DND-41 (cell line): Measurements from ENCODE around the gene CBX4.

Source experiments
- ATAC-seq: fragments of 200-7000 bp; cut with Tn5 transposase; 3 replicates; pipeline ENCODE4 v1.9.1; 2021; ENCODE audit warnings: low read depth; ENCODE audit not compliant: insufficient read depth
- DNase-seq: peaks from one replicate; pipeline ENCODE4 v3.0.0-alpha.2; 2020
- H2AFZ ChIP-seq: 2 replicates; pipeline ENCODE4 v1.6.0; 2012; ENCODE audit warnings: low read depth, low read length
- H3K27ac ChIP-seq: 2 replicates; pipeline ENCODE4 v1.5.1; 2012; ENCODE audit warnings: low read length, inconsistent platforms
- H3K27me3 ChIP-seq: fragments of 200-600 bp; sonication (generic); 2 replicates; pipeline ENCODE4 v1.6.0; 2012; ENCODE audit warnings: low read length, mild to moderate bottlenecking, inconsistent platforms; ENCODE audit not compliant: insufficient read depth, poor library complexity
- H3K36me3 ChIP-seq: 2 replicates; pipeline ENCODE4 v1.5.1; 2012; ENCODE audit warnings: low read length, inconsistent platforms; ENCODE audit not compliant: insufficient read depth
- H3K4me1 ChIP-seq: 2 replicates; pipeline ENCODE4 v1.5.1; 2012; ENCODE audit warnings: mild to moderate bottlenecking, low read length; ENCODE audit not compliant: insufficient read depth
- H3K4me2 ChIP-seq: 2 replicates; pipeline ENCODE4 v1.6.0; 2012; ENCODE audit warnings: mild to moderate bottlenecking, moderate library complexity, low read length, inconsistent platforms; ENCODE audit not compliant: insufficient read depth
- H3K4me3 ChIP-seq, 2 experiments: fragments of 200-600 bp in 1 of 2; shearing (Covaris generic) in 1 of 2; 2 replicates each; pipeline ENCODE4 v1.5.1; 2012 to 2016; ENCODE audit warnings: inconsistent platforms in 2 of 2, low read length in 2 of 2, mild to moderate bottlenecking in 2 of 2, low read depth in 1 of 2, moderate library complexity in 1 of 2
- H3K79me2 ChIP-seq: 2 replicates; pipeline ENCODE4 v1.6.0; 2012; ENCODE audit warnings: low read length, inconsistent platforms; ENCODE audit not compliant: insufficient read depth
- H3K9ac ChIP-seq: 2 replicates; pipeline ENCODE4 v1.6.0; 2012; ENCODE audit warnings: low read depth, mild to moderate bottlenecking, inconsistent platforms, low read length, moderate library complexity
- H3K9me3 ChIP-seq: 2 replicates; pipeline ENCODE4 v1.5.1; 2012; ENCODE audit warnings: low read length, moderate library complexity, mild to moderate bottlenecking, inconsistent platforms; ENCODE audit not compliant: insufficient read depth, severe bottlenecking
- H4K20me1 ChIP-seq: 2 replicates; pipeline ENCODE4 v1.6.0; 2012; ENCODE audit warnings: low read length; ENCODE audit not compliant: insufficient read depth
- CTCF ChIP-seq: IDR thresholded peaks from 2 replicates; pipeline ENCODE4 v1.5.1; 2012; ENCODE audit warnings: borderline replicate concordance, low read length, moderate library complexity, mild to moderate bottlenecking; ENCODE audit not compliant: poor library complexity, severe bottlenecking; ENCODE audit errors: extremely low read depth
- EZH2 ChIP-seq: IDR thresholded peaks from 3 replicates; pipeline ENCODE4 v1.6.1; 2012; ENCODE audit warnings: borderline replicate concordance, low read depth, mild to moderate bottlenecking, moderate library complexity, low read length, inconsistent platforms; ENCODE audit not compliant: severe bottlenecking

The CBX4 gene

DNA sequence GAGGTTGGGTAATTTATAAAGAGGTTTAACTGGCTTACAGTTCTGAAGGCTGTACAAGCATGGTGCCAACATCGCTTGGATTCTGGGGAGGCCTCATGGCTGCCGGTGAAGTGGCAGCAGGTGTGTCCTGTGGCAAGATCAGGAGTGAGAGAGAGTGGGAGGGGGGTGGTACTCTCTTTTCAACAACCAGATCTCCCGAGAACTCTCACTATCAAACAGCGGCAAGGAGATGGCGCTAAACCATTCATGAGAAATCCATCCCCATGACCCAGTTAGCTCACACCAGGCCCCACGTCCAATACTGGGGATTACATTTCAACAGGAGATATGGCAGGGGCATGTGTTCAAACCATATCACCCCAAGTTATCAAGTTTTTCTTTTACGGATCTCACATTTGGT lies 44.0 kb upstream of the CBX4 start:
- Histone ChIP-seq H3K36me3 (no peaks in the 10 kb centered on the region), H3K27me3 (no peaks in the 10 kb centered on the region), H3K27ac (no peak overlapping the region), H3K79me2 (no peaks in the 10 kb centered on the region), H4K20me1 (no peaks in the 10 kb centered on the region), H2AFZ (no peak overlapping the region), H3K9me3 (no peaks in the 10 kb centered on the region), H3K4me1 (no peaks in the 10 kb centered on the region), H3K9ac (no peak overlapping the region), H3K4me3 (no peak overlapping the region), H3K4me2 (no peak overlapping the region)
- ATAC-seq (no peak), DNase-seq (no peak)
- TF ChIP-seq CTCF = no peak
- TF ChIP-seq EZH2 = no peak

DNA sequence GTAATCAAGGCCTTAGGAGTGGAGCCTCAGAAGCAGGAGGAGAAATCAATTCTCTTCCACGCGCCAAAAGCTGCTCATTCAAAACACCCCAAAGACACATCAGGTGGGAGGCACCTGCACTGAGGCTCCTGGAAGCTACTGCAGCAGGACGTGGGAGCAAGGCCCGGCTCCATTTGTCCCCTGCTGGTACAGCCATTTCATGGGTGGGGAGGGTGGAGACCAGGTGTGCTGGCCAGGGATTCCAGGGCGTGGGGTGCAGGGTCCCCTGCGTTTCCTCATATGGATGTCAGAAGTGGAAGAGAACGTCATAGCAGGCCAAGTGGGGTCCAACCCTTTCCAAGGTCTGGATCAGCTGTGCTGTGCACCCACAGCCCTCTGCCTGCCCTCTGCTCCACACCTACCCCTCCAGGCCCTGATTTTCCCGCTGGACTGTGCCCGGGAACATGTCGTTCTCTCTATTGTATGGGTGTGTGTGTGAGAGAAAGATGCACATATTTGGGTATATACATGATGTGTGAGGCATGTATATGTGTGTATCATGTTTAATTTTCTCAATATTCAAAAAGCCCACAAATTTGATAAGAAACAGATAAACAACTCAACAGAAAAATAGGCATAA lies 39.2 kb upstream of the CBX4 start:
- Histone ChIP-seq H3K36me3 (no peaks in the 10 kb centered on the region), H3K4me1 (no peaks in the 10 kb centered on the region), H2AFZ (no peak overlapping the region), H4K20me1 (no peaks in the 10 kb centered on the region), H3K79me2 (no peaks in the 10 kb centered on the region), H3K9ac (no peak overlapping the region), H3K9me3 (no peaks in the 10 kb centered on the region), H3K4me2 (no peak overlapping the region), H3K27me3 (no peaks in the 10 kb centered on the region), H3K27ac (no peak overlapping the region), H3K4me3 (no peak overlapping the region)
- no peak for TF ChIP-seq EZH2
- no peak for ATAC-seq
- DNase-seq = no peak

- Histone ChIP-seq H4K20me1 (no peaks in the 10 kb centered on the region), H3K36me3 (no peaks in the 10 kb centered on the region), H3K79me2 (no peaks in the 10 kb centered on the region), H3K27me3 (no peaks in the 10 kb centered on the region), H3K4me1 (no peaks in the 10 kb centered on the region), H3K9me3 (no peaks in the 10 kb centered on the region), H3K9ac (no peak overlapping the region), H3K4me3 (no peak overlapping the region), H3K27ac (no peak overlapping the region), H3K4me2 (no peak overlapping the region), H2AFZ (no peak overlapping the region)
- no peak for TF ChIP-seq CTCF
- no peak for TF ChIP-seq EZH2
- no peak for DNase-seq
- no peak for ATAC-seq
These were observed 37.8 kb upstream of the CBX4 start for GRCh38 chr17:79877041-79877440.

DNA sequence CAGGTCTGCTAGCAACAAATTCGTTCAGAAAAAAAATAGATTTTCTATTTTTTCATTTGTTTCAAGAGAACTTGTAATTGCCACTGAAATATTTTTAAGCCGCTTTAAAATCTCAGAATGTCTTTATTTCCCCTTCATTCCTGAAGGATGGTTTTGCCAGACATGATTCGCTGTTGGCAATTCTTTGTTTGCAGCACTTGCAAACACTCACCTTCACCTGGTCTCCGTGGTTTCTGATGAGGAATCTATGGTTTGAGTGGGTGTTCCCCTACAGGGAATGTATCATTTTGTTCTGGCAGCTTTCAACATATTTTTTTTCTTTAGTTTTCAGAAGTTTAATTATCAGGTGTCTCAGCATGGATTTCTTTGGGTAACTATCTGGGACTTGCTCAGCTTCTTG lies 36.3 kb upstream of the CBX4 start:
- TF ChIP-seq EZH2 (no peak), CTCF (no peak)
- Histone ChIP-seq H2AFZ (no peak overlapping the region), H4K20me1 (no peaks in the 10 kb centered on the region), H3K79me2 (no peaks in the 10 kb centered on the region), H3K4me3 (no peak overlapping the region), H3K9me3 (no peaks in the 10 kb centered on the region), H3K4me1 (no peaks in the 10 kb centered on the region), H3K9ac (no peak overlapping the region), H3K27ac (no peak overlapping the region), H3K4me2 (no peak overlapping the region), H3K36me3 (no peaks in the 10 kb centered on the region), H3K27me3 (no peaks in the 10 kb centered on the region)
- no peak for ATAC-seq
- DNase-seq = no peak
